DOHH2 (cell line): Measurements from ENCODE around the gene SLC2A4RG.

Source experiments
- CTCF ChIP-seq: fragments of 200-600 bp; sonication (generic); IDR thresholded peaks from one replicate; pipeline ENCODE4 v1.5.1; 2014; ENCODE audit warnings: antibody characterized with exemption, mild to moderate bottlenecking, low read depth, low read length; ENCODE audit not compliant: poor library complexity, severe bottlenecking
- EZH2phosphoT487 ChIP-seq: fragments of 200-600 bp; sonication (generic); IDR thresholded peaks from 2 replicates; pipeline ENCODE4 v1.6.1; 2017; ENCODE audit warnings: borderline replicate concordance, mild to moderate bottlenecking, antibody characterized with exemption, low read length, moderate library complexity, mixed read lengths

GRCh38 chr20:63787302-63787701 lies 47.7 kb downstream of the SLC2A4RG start:
- no peak for TF ChIP-seq CTCF
- no peak for TF ChIP-seq EZH2phosphoT487
